ENCODE data around the gene CFAP73.

Gene CFAP73

DNA sequence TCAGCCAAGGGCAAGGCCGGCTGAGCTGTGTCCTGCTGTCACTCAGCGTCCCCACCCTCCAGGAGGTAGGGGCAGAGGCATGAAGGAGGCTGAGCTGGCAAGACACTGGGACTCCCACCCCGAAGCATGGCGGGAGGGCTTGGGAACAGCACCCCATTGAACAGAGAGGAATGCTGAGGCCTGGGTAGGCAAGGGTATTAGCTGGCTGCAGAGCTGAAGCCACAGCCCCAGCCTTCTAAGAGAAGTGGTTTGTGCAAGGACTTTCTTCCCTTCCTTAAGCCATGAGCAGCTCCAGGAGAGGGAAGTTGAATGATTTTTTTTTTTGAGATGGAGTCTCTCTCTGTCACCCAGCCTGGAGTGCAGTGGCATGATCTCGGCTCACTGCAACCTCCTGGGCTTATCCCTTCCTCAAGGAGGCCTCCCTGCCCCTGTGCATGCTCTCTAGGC lies 6.6 kb upstream of the CFAP73 start:
- no peak for DNase-seq

GRCh38 chr12:113143959-113144358 lies 5.6 kb upstream of the CFAP73 start:
- DNase-seq: no peak

GRCh38 chr12:113144806-113145205 lies 4.7 kb upstream of the CFAP73 start:
- DNase-seq: no peak

- DNase-seq: no peak
Measured at GRCh38 chr12:113145720-113146551, 3.6 kb upstream of the CFAP73 start.

GRCh38 chr12:113146999-113147398 lies 2.5 kb upstream of the CFAP73 start:
- DNase-seq: no peak

DNA sequence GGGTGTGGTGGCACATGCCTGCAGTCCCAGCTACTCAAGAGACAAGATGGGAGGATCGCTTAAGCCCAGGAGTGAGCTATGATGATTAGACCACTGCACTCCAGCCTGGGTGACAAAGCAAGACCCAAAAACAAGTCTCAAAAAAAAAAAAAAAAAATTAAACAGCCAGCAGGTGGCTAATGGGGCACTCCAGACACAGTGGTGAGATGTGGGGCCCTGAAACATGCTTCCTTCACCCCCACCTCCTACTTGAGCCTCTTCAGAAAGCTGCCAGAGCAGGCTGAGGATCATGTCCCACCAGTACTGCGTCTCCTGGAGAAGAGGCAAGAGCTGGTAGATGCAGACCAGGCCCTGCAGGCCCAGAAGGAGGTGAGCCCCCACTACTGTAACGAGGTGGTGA lies 2.1 kb downstream of the CFAP73 start:
- peak; percentile 12 for DNase-seq

GRCh38 chr12:113152196-113152834 lies 2.8 kb downstream of the CFAP73 start:
- DNase-seq: no peak

DNA sequence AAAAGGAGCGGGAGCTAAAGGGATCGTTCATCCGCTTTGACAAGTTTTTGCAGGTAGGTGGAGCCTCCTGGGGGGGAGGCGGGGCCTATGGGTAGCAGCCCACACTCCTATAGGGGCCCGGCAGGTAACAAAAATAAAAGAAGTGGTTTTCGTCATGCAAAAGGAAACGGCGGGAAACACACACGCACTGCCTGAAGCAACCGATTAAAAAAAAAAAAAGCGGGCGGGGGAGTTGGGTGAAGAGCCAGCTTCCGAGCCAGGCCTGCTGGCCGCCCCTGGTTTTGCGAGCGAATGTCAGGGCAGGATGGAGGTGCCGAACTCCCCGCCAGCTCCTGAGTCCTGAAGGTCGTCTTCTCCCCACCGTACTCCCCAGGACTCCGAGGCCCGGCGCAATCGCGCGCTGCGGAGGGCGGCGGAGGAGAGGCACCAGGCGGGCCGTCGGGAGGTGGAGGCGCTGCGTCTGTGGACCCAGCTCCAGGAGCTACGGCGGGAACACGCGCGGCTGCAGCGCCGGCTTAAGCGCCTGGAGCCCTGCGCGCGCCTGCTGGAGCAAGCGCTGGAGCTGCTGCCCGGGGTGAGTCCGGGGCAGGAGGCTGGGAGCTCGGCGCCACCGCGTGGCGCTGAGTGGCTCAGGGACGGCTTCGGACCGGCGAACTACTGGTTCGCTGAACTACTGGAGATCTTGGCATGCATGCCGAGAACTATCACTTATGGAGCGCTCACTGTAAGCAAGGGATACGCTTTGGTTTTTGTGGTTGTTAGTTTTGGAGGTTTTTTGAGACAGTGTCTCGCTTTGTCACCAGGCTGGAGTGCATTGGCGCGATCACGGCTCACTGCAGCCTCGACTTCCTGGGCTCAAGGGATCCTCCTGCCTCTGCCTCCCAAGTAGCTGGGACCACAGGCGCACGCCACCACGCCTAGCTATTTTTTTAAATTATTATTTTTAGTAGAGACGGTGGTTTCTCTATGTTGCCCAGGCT lies 3.6 kb downstream of the CFAP73 start:
- DNase-seq: peak; percentile 73

GRCh38 chr12:113154351-113154973 lies 4.9 kb downstream of the CFAP73 start:
- DNase-seq: peak; percentile 15

- DNase-seq: no peak
Measured at GRCh38 chr12:113155060-113155459, 5.5 kb downstream of the CFAP73 start.

DNA sequence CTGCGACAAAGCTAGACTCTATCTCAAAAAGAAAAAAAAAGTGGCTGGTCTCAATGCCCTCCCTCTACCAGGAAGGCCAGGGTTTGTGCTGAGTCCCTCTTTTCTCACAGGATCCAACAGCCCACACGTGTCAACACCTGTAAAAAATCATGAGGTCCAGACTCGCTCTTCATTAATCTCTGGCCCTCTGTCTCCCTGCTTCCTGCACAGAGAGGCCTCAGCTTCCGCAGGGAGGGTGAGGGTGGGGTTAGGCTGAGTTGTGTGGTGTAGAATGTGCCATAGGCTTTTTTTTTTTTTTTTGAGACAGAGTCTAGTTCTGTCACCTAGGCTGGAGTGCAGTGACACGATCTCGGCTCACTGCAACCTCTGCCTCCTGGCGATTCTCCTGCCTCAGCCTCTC lies 6.1 kb downstream of the CFAP73 start:
- no peak for DNase-seq

- no peak for DNase-seq
Measured at GRCh38 chr12:113157218-113157859, 7.8 kb downstream of the CFAP73 start.

- DNase-seq: no peak
Measured at GRCh38 chr12:113158439-113159203, 9.1 kb downstream of the CFAP73 start.

DNA sequence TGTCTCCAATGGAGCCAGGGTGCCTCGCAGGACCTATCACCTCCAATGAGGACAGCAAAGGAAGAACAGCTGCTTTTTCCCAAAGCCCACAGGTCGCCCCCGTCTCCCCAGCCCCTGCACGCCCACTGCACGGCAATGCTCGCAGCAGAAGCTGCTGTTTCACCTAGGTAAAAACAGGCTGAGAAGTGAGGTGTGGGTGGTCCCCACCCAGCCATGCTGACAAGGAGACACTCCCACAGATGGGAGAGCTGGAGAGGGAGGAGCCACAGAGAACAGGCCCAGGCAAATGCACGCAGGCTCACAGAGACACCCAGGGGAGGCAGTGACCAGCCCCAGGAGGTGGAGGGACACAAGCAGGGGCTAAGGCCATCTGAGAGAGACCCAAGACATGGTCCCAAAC lies 10.4 kb downstream of the CFAP73 start:
- DNase-seq: no peak

DNA sequence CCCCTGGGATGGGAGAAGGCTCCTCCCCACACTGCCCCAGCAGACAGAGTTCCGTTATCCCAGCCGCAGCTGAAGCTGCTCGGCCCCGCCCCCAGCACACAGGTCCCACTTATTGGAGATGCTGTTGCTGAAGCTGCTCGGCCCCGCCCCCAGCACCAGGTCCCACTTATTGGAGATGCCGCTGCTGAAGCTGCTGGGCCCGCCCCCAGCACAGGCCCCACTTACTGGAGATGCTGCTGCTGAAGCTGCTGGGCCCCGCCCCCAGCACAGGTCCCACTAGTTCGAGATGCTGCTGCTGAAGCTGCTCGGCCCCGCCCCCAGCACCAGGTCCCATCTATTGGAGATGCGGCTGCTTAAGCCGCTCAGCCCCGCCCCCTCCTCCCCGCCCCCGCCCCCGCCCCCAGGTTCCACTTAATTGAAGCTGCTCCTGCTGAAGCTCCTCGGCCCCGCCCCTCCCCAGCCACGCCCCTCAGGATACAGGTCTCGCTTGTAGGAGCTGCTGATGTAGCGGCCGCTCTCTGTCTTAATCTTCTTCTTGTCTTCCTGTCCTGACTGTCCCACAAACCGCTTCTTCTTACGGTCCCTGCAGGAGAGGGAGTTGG lies 12.0 kb downstream of the CFAP73 start:
- DNase-seq: peak; percentile 90

GRCh38 chr12:113162102-113163029 lies 12.8 kb downstream of the CFAP73 start:
- peak; percentile 46 for DNase-seq

DNA sequence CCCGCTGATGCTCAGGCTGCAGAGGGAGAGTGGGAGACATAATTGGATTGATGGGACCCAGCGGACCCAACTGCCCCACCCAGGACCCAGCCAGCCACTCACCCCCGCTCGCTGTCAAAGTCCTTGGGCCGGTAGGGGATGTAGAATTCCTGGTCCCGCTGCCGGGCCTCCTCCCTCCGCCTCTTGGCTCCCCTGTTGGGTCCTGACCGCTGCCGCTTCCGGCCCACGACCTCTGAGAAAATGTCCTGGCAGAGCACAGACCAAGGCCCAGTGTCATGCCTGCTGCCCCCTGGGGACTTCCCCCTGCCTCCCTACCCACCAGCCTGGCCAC lies 13.5 kb downstream of the CFAP73 start:
- DNase-seq: no peak

DNA sequence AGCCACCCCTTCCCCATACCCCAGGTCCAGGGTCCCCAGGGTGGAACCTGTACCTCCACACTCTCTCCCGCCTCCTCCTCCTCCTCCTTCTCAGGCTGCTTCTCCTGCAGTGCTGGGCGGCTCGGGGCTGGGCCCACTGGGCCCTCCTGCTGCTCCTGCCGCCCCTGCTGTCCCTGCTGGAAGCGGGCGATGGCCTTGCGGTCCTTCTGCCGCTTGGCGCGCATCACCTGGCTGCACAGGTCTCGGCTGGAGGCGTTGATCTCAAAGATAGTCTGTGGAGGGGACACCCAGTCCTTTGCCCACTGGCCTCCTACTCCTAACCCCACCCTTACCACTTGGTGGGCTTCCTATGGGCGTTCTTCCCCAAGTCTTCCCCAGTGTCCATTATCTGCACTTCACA lies 14.5 kb downstream of the CFAP73 start:
- no peak for DNase-seq

GRCh38 chr12:113165521-113166450 lies 16.3 kb downstream of the CFAP73 start:
- no peak for DNase-seq
